NCI-H187 (cell line): ENCODE results near the gene PEMT.
"Not testable (repeated sequence)": the region's sequence is repeated elsewhere in the genome, so short reads cannot be mapped to it uniquely, and the experiment has no call there.

Source experiments
- DNase-seq, 2 experiments: peaks; one replicate each; lab custom pipeline; 2025; lab: John Stamatoyannopoulos, UW

PEMT gene

GRCh38 chr17:17487998-17488397 lies 103.5 kb downstream of the PEMT start:
- no peak for DNase-seq

- DNase-seq: not testable (repeated sequence)
Measured at GRCh38 chr17:17486416-17486815, 105.1 kb downstream of the PEMT start.

- no peak for DNase-seq
Measured at GRCh38 chr17:17485420-17485819, 106.1 kb downstream of the PEMT start.

GRCh38 chr17:17484451-17484899 lies 107.0 kb downstream of the PEMT start:
- no peak for DNase-seq

GRCh38 chr17:17481860-17482259 lies 109.6 kb downstream of the PEMT start:
- DNase-seq: no peak

GRCh38 chr17:17480593-17481148 lies 110.8 kb downstream of the PEMT start:
- DNase-seq: no peak

- DNase-seq: no peak
Measured at GRCh38 chr17:17479209-17479608, 112.3 kb downstream of the PEMT start.

- peak; percentile 64 to 80 for DNase-seq
Measured at GRCh38 chr17:17476865-17477467, 114.5 kb downstream of the PEMT start, which contains the start of gene MED9. MED9 (plus strand) TSS chr17:17477000; CDS start chr17:17477042, 42 bp downstream.

GRCh38 chr17:17474341-17474740 lies 117.2 kb downstream of the PEMT start:
- DNase-seq: no peak

- no peak for DNase-seq
Measured at GRCh38 chr17:17472333-17472920, 119.1 kb downstream of the PEMT start.

- DNase-seq: no peak
Measured at GRCh38 chr17:17469996-17470395, 121.5 kb downstream of the PEMT start.

GRCh38 chr17:17469358-17469757 lies 122.2 kb downstream of the PEMT start:
- DNase-seq: no peak

GRCh38 chr17:17468217-17469010 lies 123.1 kb downstream of the PEMT start:
- DNase-seq: no peak

- no peak for DNase-seq
Measured at GRCh38 chr17:17467720-17468119, 123.8 kb downstream of the PEMT start.

GRCh38 chr17:17467016-17467415 lies 124.5 kb downstream of the PEMT start:
- DNase-seq: no peak

- no peak for DNase-seq
Measured at GRCh38 chr17:17466511-17466910, 125.0 kb downstream of the PEMT start.

- DNase-seq: not testable (repeated sequence)
Measured at GRCh38 chr17:17465878-17466277, 125.6 kb downstream of the PEMT start.

- DNase-seq: no peak
Measured at GRCh38 chr17:17463821-17464220, 127.7 kb downstream of the PEMT start.

GRCh38 chr17:17462048-17462824 lies 129.3 kb downstream of the PEMT start:
- no peak for DNase-seq

- no peak for DNase-seq
Measured at GRCh38 chr17:17460038-17460437, 131.5 kb downstream of the PEMT start.

GRCh38 chr17:17457680-17458079 lies 133.8 kb downstream of the PEMT start:
- DNase-seq: no peak

GRCh38 chr17:17456251-17456650 lies 135.3 kb downstream of the PEMT start:
- DNase-seq: no peak
